Body of pancreas (tissue), 4 donors: ENCODE results near the gene UQCRHL. TPM values are rescaled to one million over a fixed set of nuclear protein-coding genes. Genes with fewer than 3 reads are reported as not detected.

Experiments used
- ATAC-seq: fragments of 150-250 bp; one replicate; pipeline ENCODE4 v1.9.1; 2016
- DNase-seq, 4 donors: peaks; one replicate each; pipeline ENCODE4 v3.0.0-alpha.2; 2019
- H3K27ac ChIP-seq, 4 donors: fragments of 200-600 bp; sonication (generic); 1 replicate in 3 of 4; 2 replicates in 1 of 4; pipeline versions ENCODE4 v1.5.1 to v1.6.1; 2016 to 2019; ENCODE audit warnings: mild to moderate bottlenecking in 1 of 4, mixed read lengths in 1 of 4, moderate library complexity in 1 of 4
- H3K27me3 ChIP-seq, 2 donors: fragments of 200-600 bp; sonication (generic); one replicate each; pipeline ENCODE4 v1.6.0; 2016; ENCODE audit warnings: mild to moderate bottlenecking in 1 of 2
- H3K36me3 ChIP-seq, 2 donors: fragments of 200-600 bp; sonication (generic); replicated peaks in 1 of 2; 2 replicates each; pipeline ENCODE4 v1.5.1; 2016; ENCODE audit warnings: low read depth in 2 of 2; ENCODE audit not compliant: insufficient read depth in 1 of 2
- H3K4me1 ChIP-seq: fragments of 200-600 bp; sonication (generic); one replicate; pipeline ENCODE4 v1.6.0; 2016
- H3K4me3 ChIP-seq, 2 donors: fragments of 200-600 bp; sonication (generic); 1 replicate in 1 of 2; 2 replicates in 1 of 2; pipeline ENCODE4 v1.5.1; 2016 to 2019
- H3K9me3 ChIP-seq, 3 donors: fragments of 200-600 bp; sonication (generic); 1 replicate in 2 of 3; 2 replicates in 1 of 3; pipeline ENCODE4 v1.5.1; 2016
- POLR2A ChIP-seq, 3 donors: fragments of 450-650 bp; IDR thresholded peaks; one replicate each; pipeline ENCODE4 v1.6.1; 2016; ENCODE audit warnings: antibody characterized with exemption in 3 of 3, mild to moderate bottlenecking in 2 of 3
- WGBS, 2 donors: methylation state at CpG; one replicate each; pipeline ENCODE4 v1.1.5; 2017; 5-methylcytosine and 5-hydroxymethylcytosine counted together
- intact Hi-C: fragments of 100-400 bp; cut with DNase I; formaldehyde crosslinking; loops from one replicate; pipeline ENCODE4 v1.15.1; 2023
- total RNA-seq, 2 donors: library from RNA; depleted of rRNA; stranded (reverse); fragments of >200 nt; gene quantifications; one replicate each; pipeline ENCODE4 v1.1.0, GENCODE V29; 2016
- TF ChIP-seq, protein P1 (sequence below), 7 experiments: fragments of 450-650 bp in 4 of 7; fragments of 200-600 bp in 3 of 7; sonication (generic) in 3 of 7; IDR thresholded peaks; one replicate each; pipeline ENCODE4 v1.5.1; 2016 to 2019; ENCODE audit warnings: antibody characterized with exemption in 7 of 7

The UQCRHL gene
- total RNA-seq, 2 donors from 2014 or later = 0.66 to 1.0 TPM

DNA sequence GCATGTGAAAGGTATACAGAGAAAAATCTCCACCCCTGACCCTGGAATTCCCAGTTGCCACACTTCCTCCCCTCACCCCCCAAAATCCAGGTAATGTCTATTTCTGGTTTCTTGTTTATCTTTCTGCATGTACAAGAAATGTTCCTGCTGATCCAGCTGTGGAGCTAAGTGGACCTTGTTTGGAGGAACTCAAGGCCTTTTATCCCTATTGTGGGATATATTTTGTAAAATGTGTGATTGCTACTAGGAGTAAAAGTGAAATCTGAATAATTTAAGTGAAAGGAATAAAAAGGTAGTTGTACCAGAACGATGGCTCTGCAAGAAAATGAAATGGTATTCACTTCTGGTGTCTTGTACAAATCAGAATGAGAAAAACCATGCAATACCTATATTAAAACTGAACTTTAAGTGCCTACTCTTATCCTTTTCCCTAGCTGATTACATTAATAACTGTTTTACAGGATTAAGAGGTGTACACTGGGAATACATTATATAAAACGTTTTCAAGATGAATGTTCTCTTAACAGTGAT, 43.1 kb upstream of the UQCRHL start:
- Histone ChIP-seq H3K27ac (peak overlapping the region; percentile 46 to 99 (median 97)), H3K9me3 (no peaks in the 10 kb centered on the region), H3K4me3 (no peak overlapping the region), H3K27me3 (no peaks in the 10 kb centered on the region), H3K4me1 (peaks cover 47% of the 10 kb centered on the region), H3K36me3 (no peaks in the 10 kb centered on the region)
- 2 to 3% methylated on average over 2 of the region's 2 CpGs for WGBS, 2 donors
- TF ChIP-seq POLR2A (IDR thresholded peaks at IDR 0.05) = no peak
- TF ChIP-seq, protein P1, sequence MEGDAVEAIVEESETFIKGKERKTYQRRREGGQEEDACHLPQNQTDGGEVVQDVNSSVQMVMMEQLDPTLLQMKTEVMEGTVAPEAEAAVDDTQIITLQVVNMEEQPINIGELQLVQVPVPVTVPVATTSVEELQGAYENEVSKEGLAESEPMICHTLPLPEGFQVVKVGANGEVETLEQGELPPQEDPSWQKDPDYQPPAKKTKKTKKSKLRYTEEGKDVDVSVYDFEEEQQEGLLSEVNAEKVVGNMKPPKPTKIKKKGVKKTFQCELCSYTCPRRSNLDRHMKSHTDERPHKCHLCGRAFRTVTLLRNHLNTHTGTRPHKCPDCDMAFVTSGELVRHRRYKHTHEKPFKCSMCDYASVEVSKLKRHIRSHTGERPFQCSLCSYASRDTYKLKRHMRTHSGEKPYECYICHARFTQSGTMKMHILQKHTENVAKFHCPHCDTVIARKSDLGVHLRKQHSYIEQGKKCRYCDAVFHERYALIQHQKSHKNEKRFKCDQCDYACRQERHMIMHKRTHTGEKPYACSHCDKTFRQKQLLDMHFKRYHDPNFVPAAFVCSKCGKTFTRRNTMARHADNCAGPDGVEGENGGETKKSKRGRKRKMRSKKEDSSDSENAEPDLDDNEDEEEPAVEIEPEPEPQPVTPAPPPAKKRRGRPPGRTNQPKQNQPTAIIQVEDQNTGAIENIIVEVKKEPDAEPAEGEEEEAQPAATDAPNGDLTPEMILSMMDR (IDR thresholded peaks at IDR 0.05) = no peak
- DNase-seq (peak in 3 of 4 donors; percentile 51 to 65 (median 52)), ATAC-seq (no peak)
- intact Hi-C loops = no loop called here

DNA sequence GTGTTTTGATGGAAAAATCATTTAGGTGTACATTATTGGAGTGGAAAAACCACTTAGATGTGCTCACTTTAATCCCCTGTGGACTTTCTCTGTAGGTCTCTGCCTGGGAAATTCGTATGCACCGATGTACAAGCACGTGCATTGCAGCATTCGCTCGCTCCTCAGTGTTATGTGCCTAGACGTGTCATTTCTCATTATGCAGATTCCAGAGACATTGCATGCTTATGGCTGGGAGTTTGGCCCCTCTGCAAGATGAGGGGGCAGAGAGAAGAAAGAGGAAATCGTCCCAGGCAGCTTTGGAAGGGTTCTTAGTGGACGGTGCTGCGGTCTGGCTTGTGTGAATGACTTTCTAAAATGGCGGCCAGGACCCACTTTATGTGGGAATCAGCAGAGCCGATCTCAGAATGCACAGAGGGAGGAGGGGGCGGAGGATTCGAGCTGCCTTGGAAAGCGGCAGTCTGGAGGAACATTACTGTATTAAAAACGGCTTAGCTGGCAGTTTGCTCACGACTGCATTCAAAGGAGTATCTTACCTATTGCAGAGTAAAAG, 42.4 kb upstream of the UQCRHL start:
- 0 to 1% methylated on average over 16 of the region's 16 CpGs for WGBS, 2 donors
- intact Hi-C loops = no loop called here

DNA sequence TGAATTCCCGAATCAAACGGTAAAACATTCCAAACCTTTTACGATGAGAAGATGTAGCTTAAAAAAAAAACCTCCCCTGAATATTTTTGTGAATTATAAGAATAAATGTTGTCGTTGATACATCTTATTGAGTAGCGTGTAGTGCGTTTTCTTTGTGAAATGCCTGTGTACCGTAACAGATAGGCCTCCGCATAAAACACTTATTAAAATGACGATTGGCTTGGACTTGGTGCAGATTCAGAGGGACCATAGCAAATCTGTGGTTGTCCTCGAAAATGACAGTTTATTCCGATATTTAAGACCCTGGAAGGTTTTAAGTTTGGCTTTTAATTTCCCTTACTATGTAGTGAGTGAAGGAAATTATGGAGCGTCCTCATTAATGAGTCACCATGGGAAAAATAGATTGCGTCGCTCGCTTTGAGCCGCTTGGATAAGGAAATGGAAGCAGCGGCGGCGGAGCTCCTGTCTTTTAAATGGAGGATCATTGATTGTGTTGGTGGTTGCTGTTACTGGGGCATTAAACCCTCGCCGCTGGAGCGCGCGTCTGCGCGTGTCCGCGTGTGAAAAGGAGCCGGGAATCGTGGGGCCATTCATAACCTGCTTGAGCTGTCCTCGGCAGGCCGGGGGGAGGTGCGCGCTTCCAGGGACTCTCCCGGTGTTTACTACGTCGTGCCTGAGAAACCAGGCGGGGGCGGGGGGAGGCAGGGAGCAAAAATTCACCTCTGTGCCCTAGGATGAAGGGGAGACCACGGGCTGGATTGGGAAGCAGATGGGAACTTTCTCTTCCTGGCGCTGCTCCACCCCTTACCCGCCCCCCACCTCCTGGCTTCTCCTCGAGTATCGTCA, 41.7 kb upstream of the UQCRHL start:
- WGBS, 2 donors = 0 to 1% methylated on average over 28 to 44 of the region's 44 CpGs
- Histone ChIP-seq H3K27me3 (no peaks in the 10 kb centered on the region), H3K27ac (peak overlapping the region; percentile 92 to 99 (median 97)), H3K4me1 (peaks cover 61% of the 10 kb centered on the region), H3K4me3 (peak overlapping the region; percentile 74 to 84), H3K9me3 (no peaks in the 10 kb centered on the region), H3K36me3 (no peaks in the 10 kb centered on the region)
- intact Hi-C loops = no loop called here
- DNase-seq = peak; percentile 84 to 90 (median 88)
- peak; percentile 62 to 91 (median 89) for TF ChIP-seq POLR2A (IDR thresholded peaks at IDR 0.05)
- TF ChIP-seq, protein P1 (IDR thresholded peaks at IDR 0.05) = peak in 2 of 7 experiments; percentile 14 to 24
- ATAC-seq = peak; percentile 38

More for the DNA sequence above, 42.4 kb upstream of the UQCRHL start:
- Histone ChIP-seq H3K4me1 (peaks cover 54% of the 10 kb centered on the region), H3K27me3 (no peaks in the 10 kb centered on the region), H3K9me3 (no peaks in the 10 kb centered on the region), H3K27ac (peak overlapping the region; percentile 92 to 99 (median 97)), H3K4me3 (peak overlapping the region; percentile 15 to 84), H3K36me3 (no peaks in the 10 kb centered on the region)
- DNase-seq (peak; percentile 41 to 61 (median 50)), ATAC-seq (no peak)
- no peak for TF ChIP-seq POLR2A (IDR thresholded peaks at IDR 0.05)
- TF ChIP-seq, protein P1 (IDR thresholded peaks at IDR 0.05) = no peak

DNA sequence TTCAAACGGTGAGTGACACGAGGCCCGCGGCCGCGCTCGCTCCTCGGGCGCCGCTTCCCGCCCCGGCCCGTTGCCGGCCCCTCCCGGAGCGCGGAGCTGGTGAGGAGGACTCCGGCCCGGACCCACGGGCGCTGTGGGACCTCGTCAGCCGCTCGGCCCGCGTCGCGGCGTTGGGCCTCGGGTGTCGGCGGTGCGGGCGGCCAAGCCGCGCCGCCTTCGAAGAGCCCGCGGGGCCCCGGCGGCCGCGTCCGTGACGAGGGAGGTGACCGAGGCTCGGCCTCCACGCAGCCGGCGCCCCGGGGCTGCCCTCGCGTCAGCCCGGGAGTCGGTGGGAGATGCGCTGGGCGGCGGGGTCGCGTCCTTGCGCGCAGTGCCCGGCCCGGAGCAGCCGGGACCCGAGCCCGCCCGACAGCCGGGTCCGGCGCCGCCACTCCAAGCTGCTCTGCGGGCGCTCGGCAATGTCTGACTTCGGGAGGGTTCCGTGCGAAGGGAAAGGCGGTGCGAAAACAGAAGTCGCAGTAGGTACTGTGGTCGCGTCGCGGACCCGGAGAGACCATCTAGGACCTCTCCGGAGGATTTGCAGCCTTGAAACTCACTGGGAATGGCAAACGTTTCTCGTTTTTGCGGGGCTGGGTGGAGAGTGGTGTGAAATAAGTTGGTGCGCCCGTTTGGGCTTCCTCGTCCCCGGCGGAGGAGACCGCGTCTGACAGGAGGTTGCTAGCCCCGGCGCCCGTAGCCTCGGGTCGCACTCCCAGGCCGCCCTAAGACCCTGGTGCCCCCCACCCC, 40.9 kb upstream of the UQCRHL start:
- Histone ChIP-seq H3K27ac (peak overlapping the region; percentile 92 to 99 (median 97)), H3K36me3 (no peaks in the 10 kb centered on the region), H3K4me3 (peak overlapping the region; percentile 74 to 84), H3K9me3 (no peaks in the 10 kb centered on the region), H3K4me1 (peaks cover 62% of the 10 kb centered on the region), H3K27me3 (no peaks in the 10 kb centered on the region)
- ATAC-seq (peak; percentile 17), DNase-seq (peak; percentile 41 to 55 (median 49))
- 0% methylated on average over 28 to 64 of the region's 104 CpGs for WGBS, 2 donors
- TF ChIP-seq, protein P1 (IDR thresholded peaks at IDR 0.05) = no peak
- peak in 1 of 3 donors; percentile 8 for TF ChIP-seq POLR2A (IDR thresholded peaks at IDR 0.05)
- intact Hi-C loops = no loop called here
